Testis (tissue), 3 donors: ENCODE results near the gene C7orf57. TPM values are rescaled to one million over a fixed set of nuclear protein-coding genes. Genes with fewer than 3 reads are reported as not detected.

ENCODE experiments used
- DNase-seq: peaks from one replicate; pipeline ENCODE4 v3.0.0-alpha.2; 2019
- H3K27ac ChIP-seq, 2 donors: fragments of 200-600 bp; sonication (generic); one replicate each; pipeline ENCODE4 v1.5.1; 2019
- H3K27me3 ChIP-seq: fragments of 200-600 bp; sonication (generic); one replicate; pipeline ENCODE4 v1.5.1; 2019
- H3K36me3 ChIP-seq: fragments of 200-600 bp; sonication (generic); one replicate; pipeline ENCODE4 v1.5.1; 2017; ENCODE audit warnings: low read depth; ENCODE audit errors: missing control alignments
- H3K4me1 ChIP-seq: fragments of 200-600 bp; sonication (generic); one replicate; pipeline ENCODE4 v1.5.1; 2019
- H3K4me3 ChIP-seq, 2 donors: fragments of 200-600 bp; sonication (generic); one replicate each; pipeline ENCODE4 v1.5.1; 2017 to 2019
- H3K9me3 ChIP-seq: fragments of 200-600 bp; sonication (generic); one replicate; pipeline ENCODE4 v1.5.1; 2017
- POLR2A ChIP-seq: fragments of 450-650 bp; IDR thresholded peaks from one replicate; pipeline ENCODE4 v1.6.1; 2017; ENCODE audit warnings: antibody characterized with exemption, mild to moderate bottlenecking, moderate library complexity
- WGBS, 2 donors: methylation state at CpG; one replicate each; pipeline ENCODE4 v1.1.5; 2018; 5-methylcytosine and 5-hydroxymethylcytosine counted together
- intact Hi-C: fragments of 100-400 bp; cut with DNase I; formaldehyde crosslinking; loops from one replicate; pipeline ENCODE4 v1.15.1; 2023; ENCODE audit warnings: low total_unique reads
- polyA plus RNA-seq: library from polyadenylated mRNA; stranded (reverse); fragments of 350-450 nt; fragmentation: Illumina TruSeq; extraction: RNeasy Lipid Tissue Mini Kit (QIAGEN cat#74804); gene quantifications from one replicate; pipeline ENCODE4 v1.2.3, GENCODE V29; 2014; ENCODE audit warnings: low read depth, low replicate concordance; ENCODE audit not compliant: insufficient read depth
- total RNA-seq, 2 donors: library from RNA; depleted of rRNA; stranded (reverse); fragments of >200 nt; gene quantifications; one replicate each; pipeline ENCODE4 v1.2.3, GENCODE V29; 2016
- TF ChIP-seq, protein P1 (sequence below), 3 experiments: fragments of 450-650 bp in 2 of 3; fragments of 200-600 bp in 1 of 3; sonication (generic) in 1 of 3; IDR thresholded peaks; one replicate each; pipeline ENCODE4 v1.5.1; 2016 to 2019; ENCODE audit warnings: antibody characterized with exemption in 3 of 3, mild to moderate bottlenecking in 2 of 3, moderate library complexity in 1 of 3

Gene C7orf57
- total and polyA plus RNA-seq, 3 donors from 2014 or later = 2.8 to 12.3 (median 7.8) TPM

DNA sequence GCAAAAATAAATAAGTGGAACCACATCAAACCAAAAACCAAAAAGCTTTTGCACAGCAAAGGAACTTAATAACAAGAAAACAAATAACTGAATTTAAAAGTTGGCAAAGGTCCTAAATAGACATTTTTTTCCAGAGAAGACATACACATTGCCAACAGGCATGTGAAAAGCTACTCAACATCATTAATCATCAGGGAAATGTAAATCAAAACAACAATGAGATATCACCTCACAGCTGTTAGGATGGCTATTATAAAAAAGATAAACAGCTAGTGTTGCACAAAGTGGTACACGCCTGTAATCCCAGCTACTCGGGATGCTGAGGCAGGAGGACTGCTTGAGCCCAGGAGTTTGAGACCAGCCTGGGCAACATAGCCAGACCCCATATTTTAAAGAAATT, 4.2 kb upstream of the C7orf57 start:
- Histone ChIP-seq H3K36me3 (no peaks in the 10 kb centered on the region), H3K9me3 (no peaks in the 10 kb centered on the region), H3K27me3 (no peaks in the 10 kb centered on the region), H3K27ac (no peak overlapping the region), H3K4me3 (no peak overlapping the region), H3K4me1 (peaks cover 3% of the 10 kb centered on the region)
- 74 to 86% methylated on average over 2 of the region's 2 CpGs for WGBS, 2 donors
- DNase-seq = no peak
- intact Hi-C loops = no loop called here
- no peak for TF ChIP-seq POLR2A
- TF ChIP-seq, protein P1, sequence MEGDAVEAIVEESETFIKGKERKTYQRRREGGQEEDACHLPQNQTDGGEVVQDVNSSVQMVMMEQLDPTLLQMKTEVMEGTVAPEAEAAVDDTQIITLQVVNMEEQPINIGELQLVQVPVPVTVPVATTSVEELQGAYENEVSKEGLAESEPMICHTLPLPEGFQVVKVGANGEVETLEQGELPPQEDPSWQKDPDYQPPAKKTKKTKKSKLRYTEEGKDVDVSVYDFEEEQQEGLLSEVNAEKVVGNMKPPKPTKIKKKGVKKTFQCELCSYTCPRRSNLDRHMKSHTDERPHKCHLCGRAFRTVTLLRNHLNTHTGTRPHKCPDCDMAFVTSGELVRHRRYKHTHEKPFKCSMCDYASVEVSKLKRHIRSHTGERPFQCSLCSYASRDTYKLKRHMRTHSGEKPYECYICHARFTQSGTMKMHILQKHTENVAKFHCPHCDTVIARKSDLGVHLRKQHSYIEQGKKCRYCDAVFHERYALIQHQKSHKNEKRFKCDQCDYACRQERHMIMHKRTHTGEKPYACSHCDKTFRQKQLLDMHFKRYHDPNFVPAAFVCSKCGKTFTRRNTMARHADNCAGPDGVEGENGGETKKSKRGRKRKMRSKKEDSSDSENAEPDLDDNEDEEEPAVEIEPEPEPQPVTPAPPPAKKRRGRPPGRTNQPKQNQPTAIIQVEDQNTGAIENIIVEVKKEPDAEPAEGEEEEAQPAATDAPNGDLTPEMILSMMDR (IDR thresholded peaks at IDR 0.05) = no peak

DNA sequence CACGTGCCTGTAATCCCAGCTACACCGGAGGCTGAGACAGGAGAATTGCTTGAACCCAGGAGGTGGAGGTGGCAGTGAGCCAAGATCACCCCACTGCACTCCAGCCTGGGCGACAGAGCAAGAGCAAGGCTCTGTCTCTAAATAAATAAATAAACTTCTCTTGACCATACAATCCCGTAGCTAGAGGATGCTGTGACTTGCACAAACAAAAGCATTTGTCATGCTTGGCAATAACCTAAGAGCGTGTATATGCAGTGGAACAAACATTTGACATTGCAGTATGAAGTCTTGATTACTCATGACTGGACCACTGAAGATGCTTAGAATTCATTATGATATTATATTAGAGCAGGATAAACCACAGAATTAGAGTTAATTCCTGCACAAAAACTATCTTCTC, 1.4 kb upstream of the C7orf57 start:
- Histone ChIP-seq H3K36me3 (no peaks in the 10 kb centered on the region), H3K4me3 (no peak overlapping the region), H3K27ac (no peak overlapping the region), H3K27me3 (no peaks in the 10 kb centered on the region), H3K4me1 (peaks cover 4% of the 10 kb centered on the region), H3K9me3 (no peaks in the 10 kb centered on the region)
- no peak for TF ChIP-seq POLR2A
- TF ChIP-seq, protein P1 (IDR thresholded peaks at IDR 0.05) = no peak
- intact Hi-C loops = no loop called here
- DNase-seq = no peak
- WGBS, 2 donors = 71 to 81% methylated on average over 5 of the region's 5 CpGs

DNA sequence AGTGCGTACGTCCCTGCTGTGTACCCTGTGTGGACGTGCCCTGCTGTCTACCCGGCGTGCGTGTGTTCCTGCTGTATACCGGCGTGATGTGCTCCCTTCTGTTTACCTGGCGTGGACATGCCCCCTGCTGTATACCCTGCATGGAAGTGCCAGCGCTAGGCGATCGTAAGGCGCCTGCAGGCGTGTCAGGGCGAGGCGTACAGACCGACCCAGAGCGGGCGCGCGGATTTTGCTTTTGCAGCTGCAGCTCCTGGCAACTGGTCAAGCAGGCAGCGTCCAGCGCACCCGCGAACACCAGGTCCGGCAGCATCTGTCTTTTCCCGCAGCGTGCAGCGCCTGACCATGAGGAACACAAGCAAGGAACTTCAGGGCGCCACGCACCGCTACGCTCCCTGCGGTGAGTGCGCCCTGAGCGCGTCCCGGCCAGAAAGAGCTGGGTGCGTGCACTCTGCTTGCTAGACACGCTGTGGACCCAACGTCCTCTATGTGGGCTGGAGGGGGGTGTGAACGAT, 680 bp downstream of the C7orf57 start:
- Histone ChIP-seq H3K4me3 (peak overlapping the region; percentile 46 to 63), H3K27me3 (no peaks in the 10 kb centered on the region), H3K27ac (no peak overlapping the region), H3K9me3 (no peaks in the 10 kb centered on the region), H3K4me1 (peaks cover 4% of the 10 kb centered on the region), H3K36me3 (no peaks in the 10 kb centered on the region)
- DNase-seq = peak; percentile 37
- no peak for TF ChIP-seq POLR2A
- TF ChIP-seq, protein P1 (IDR thresholded peaks at IDR 0.05) = no peak
- intact Hi-C loops = no loop called here
- 3 to 4% methylated on average over 16 to 31 of the region's 42 CpGs for WGBS, 2 donors

DNA sequence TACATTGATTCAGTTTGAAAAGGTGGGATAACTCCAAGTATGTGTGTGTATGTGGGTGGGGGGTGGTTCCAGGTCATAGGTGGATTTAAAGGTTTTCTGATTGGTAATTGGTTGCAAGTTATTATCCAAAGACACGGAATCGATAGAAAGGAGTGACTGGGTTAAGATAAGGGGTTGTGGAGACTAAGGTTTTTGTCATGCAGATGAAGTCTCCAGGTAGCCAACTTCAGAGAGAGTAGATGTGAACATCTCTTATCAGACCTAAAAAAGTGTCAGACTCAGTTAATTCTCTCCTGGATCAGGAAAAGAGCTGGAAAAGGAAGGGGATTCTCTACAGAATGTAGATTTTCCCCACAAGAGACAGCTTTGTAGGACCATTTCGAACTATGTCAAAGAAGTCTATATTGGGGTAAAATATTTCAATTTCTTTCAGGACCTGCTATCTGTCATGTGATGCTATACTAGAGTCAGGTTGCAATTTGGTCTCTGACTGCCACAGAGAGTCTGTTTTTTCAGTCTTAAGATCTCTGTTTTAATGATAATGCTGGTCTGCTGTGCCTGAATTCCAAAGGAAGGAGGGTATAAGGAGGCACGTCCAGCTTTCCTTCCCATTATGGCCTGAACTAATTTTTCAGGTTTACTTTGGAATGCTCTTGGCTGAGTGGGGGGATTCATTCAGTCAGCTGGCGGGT, 3.6 kb downstream of the C7orf57 start:
- Histone ChIP-seq H3K9me3 (no peaks in the 10 kb centered on the region), H3K4me1 (peaks cover 4% of the 10 kb centered on the region), H3K4me3 (no peak overlapping the region), H3K27ac (no peak overlapping the region), H3K36me3 (no peaks in the 10 kb centered on the region), H3K27me3 (no peaks in the 10 kb centered on the region)
- TF ChIP-seq, protein P1 (IDR thresholded peaks at IDR 0.05) = no peak
- no peak for TF ChIP-seq POLR2A
- intact Hi-C loops = no loop called here
- 52 to 57% methylated on average over 5 of the region's 5 CpGs for WGBS, 2 donors
- no peak for DNase-seq
